IPS-18a (cell line): ENCODE results near the gene ZNF664.

Source experiments
- H3K27ac ChIP-seq: one replicate; pipeline ENCODE4 v1.5.1; 2013; ENCODE audit warnings: low read length
- H3K27me3 ChIP-seq: one replicate; pipeline ENCODE4 v1.6.1; 2013; ENCODE audit warnings: mild to moderate bottlenecking, low read length; ENCODE audit not compliant: control insufficient read depth, insufficient read depth
- H3K36me3 ChIP-seq: one replicate; pipeline ENCODE4 v1.6.1; 2013; ENCODE audit warnings: low read depth, low read length; ENCODE audit not compliant: control insufficient read depth
- H3K4me1 ChIP-seq: one replicate; pipeline ENCODE4 v1.6.1; 2013; ENCODE audit warnings: low read depth, low read length; ENCODE audit not compliant: control insufficient read depth
- H3K4me3 ChIP-seq: one replicate; pipeline ENCODE4 v1.5.1; 2013; ENCODE audit warnings: low read length
- H3K9ac ChIP-seq: one replicate; pipeline ENCODE4 v1.6.1; 2013; ENCODE audit warnings: mild to moderate bottlenecking, low read length, moderate library complexity
- H3K9me3 ChIP-seq: one replicate; pipeline ENCODE4 v1.6.1; 2013; ENCODE audit warnings: low read depth, low read length; ENCODE audit not compliant: control insufficient read depth

Gene ZNF664

DNA sequence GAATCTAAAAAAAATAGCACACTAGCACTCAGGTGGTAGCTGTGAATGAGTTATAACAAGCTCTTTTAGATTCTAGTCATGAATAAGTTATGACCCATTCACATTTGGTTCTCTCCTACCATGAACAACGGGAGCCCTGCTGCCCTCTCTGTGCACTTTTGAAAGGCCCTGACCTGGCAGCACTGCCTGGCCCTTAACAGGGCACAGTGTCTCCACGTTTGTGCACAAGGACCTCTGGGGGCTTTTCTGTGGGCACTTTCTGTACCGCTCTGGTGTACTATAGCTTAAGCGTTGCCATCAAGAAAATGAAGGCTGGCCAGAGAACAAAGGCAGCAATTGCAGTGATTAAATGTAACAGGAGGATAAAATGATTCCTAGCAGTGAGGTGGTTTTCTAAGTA is 21.5 kb upstream of the ZNF664 start:
- Histone ChIP-seq H3K9ac (no peak overlapping the region), H3K27me3 (peaks cover 16% of the 10 kb centered on the region), H3K27ac (no peak overlapping the region), H3K4me3 (no peak overlapping the region), H3K4me1 (no peaks in the 10 kb centered on the region), H3K36me3 (no peaks in the 10 kb centered on the region), H3K9me3 (no peaks in the 10 kb centered on the region)

DNA sequence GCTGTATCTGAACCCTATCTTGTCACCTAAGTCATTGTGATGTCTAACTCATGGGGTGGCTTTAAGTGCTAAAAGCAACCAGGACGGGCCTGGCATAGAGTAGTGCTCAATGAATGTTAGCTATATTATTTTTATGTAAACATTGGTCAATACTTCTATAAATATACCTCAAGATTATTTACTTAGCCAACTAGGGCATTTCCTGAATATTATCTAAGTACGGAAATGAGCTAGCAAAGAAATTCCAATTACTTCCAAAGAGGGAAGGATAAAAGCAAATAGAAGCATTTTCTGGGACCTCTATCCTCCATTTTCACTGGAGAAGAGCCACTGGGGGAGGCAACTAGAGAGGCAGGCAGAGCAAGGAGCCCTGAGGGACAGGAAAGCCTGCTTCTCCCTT is 21.0 kb upstream of the ZNF664 start:
- H3K9me3 ChIP-seq: no peaks in the 10 kb centered on the region
- H3K4me1 ChIP-seq: no peaks in the 10 kb centered on the region
- peaks cover 19% of the 10 kb centered on the region for H3K27me3 ChIP-seq
- H3K9ac ChIP-seq: no peak overlapping the region
- no peak overlapping the region for H3K27ac ChIP-seq
- H3K36me3 ChIP-seq: no peaks in the 10 kb centered on the region
- H3K4me3 ChIP-seq: no peak overlapping the region

DNA sequence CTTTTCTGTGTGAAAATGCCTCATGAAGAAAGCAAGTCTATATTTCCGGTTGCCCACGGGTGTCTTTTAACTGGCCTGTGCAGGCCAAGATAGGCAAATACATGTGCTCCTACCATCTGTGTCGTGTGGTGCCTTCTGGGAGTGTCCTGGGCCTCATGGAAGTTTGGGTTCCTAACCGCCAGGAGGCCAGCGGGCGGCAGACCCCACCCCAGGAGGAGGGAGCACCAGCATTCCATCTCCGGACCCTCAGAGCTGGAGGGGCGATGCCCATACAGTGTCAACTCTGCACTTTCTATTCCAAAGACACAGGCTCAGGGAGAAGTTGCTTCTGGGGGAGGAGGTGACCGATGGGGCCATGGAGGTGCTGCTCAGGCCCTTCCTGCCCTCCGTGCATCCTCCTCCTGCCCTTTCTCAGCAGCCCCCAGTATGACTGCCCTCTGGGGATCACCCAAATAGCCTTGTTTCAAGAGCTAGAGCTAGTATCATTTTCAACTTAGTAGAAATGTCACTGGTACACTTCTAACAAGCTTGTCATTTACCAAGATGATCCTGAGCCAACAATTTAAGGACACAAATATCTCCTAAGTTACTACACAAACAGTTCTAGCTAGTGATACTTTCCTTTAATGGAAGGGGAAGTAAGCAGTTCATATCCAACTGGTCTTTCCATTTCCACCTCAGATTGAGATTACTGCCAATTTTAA is 18.2 kb upstream of the ZNF664 start:
- H3K36me3 ChIP-seq: no peaks in the 10 kb centered on the region
- no peak overlapping the region for H3K27ac ChIP-seq
- H3K4me1 ChIP-seq: no peaks in the 10 kb centered on the region
- H3K27me3 ChIP-seq: peaks cover 32% of the 10 kb centered on the region
- no peaks in the 10 kb centered on the region for H3K9me3 ChIP-seq
- no peak overlapping the region for H3K4me3 ChIP-seq
- no peak overlapping the region for H3K9ac ChIP-seq

DNA sequence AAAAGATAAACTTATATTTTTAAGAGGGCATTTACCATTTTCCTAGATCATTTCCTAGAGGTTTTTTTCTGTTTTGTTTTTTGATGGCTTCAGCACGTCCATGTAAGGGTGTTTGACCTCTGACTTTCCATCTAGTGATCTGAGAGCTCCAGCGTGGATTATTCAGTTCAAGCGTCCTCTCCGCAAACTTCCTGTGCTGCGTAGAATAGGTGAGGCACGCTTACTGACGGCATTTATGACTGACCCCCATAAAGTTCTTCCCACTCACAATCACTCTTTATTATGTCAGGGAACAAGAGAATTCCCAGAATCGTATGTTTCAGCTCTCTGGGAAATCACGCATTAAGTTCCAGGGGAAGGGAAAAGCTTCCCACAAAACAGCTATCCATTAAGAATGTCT is 16.8 kb upstream of the ZNF664 start:
- no peaks in the 10 kb centered on the region for H3K9me3 ChIP-seq
- no peak overlapping the region for H3K9ac ChIP-seq
- H3K4me1 ChIP-seq: no peaks in the 10 kb centered on the region
- H3K4me3 ChIP-seq: no peak overlapping the region
- no peaks in the 10 kb centered on the region for H3K36me3 ChIP-seq
- peaks cover 47% of the 10 kb centered on the region for H3K27me3 ChIP-seq
- no peak overlapping the region for H3K27ac ChIP-seq

DNA sequence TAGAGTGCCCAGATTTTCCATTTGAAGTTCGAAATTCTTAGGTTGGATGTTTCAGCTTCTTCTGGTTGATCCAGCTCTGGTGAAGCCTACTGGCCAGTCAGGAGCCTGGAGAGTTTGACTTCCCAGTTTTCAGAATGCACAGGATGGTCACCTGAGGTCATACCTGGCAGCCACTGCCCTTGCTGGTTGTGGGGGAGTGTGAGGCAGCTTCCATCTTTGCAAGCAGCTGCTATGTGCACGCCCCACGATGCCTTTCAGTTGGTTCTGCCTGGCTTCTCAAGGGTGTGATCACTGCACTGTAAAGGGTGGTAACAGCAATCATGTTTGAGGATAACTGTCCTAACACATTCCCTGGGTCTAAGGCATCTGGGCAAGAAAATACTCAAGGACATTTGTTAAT is 15.8 kb upstream of the ZNF664 start:
- no peak overlapping the region for H3K27ac ChIP-seq
- no peaks in the 10 kb centered on the region for H3K9me3 ChIP-seq
- H3K27me3 ChIP-seq: peaks cover 56% of the 10 kb centered on the region
- no peaks in the 10 kb centered on the region for H3K36me3 ChIP-seq
- no peaks in the 10 kb centered on the region for H3K4me1 ChIP-seq
- no peak overlapping the region for H3K9ac ChIP-seq
- H3K4me3 ChIP-seq: no peak overlapping the region

DNA sequence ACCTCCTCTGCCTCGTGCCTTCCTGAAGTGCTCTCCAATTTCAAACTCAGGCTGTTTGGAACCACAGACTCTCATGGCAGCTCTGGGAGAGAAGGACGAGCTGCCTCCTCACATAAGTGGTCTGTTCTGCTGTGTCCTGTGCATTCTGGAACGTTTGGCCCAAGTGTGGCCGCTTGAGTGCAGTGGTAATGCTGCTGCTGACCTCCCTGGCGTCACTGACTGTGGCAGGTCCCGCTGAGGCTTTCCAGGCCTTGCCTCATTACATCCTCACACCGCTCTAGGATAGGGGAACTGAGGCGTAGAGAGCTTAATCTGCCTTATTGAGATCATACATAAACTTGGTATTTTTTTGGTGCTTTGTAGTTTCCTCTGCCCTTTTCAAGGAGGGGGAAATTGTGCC is 14.6 kb upstream of the ZNF664 start:
- Histone ChIP-seq H3K9ac (no peak overlapping the region), H3K27me3 (peaks cover 69% of the 10 kb centered on the region), H3K36me3 (no peaks in the 10 kb centered on the region), H3K4me1 (no peaks in the 10 kb centered on the region), H3K27ac (no peak overlapping the region), H3K9me3 (no peaks in the 10 kb centered on the region), H3K4me3 (no peak overlapping the region)

DNA sequence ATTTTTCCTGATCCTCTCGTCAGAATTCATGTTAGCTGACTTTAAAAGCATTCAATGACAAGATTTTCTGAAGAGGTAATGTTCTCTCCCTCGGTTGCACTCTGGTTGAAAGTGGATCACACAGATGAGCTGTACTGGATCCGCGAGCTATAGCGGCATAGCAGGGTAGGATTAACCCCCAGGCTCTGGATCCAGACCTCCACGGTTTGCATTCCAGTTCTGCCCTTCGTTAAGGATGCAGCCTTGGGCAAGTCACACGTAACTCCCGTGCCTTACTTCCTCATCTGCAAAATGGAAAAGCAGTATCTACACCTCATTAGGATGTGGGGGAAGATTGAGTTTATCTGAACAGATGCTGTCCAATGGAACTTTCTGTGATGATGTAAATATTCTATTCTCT is 14.1 kb upstream of the ZNF664 start:
- H3K9me3 ChIP-seq: no peaks in the 10 kb centered on the region
- no peak overlapping the region for H3K9ac ChIP-seq
- H3K27me3 ChIP-seq: peaks cover 73% of the 10 kb centered on the region

DNA sequence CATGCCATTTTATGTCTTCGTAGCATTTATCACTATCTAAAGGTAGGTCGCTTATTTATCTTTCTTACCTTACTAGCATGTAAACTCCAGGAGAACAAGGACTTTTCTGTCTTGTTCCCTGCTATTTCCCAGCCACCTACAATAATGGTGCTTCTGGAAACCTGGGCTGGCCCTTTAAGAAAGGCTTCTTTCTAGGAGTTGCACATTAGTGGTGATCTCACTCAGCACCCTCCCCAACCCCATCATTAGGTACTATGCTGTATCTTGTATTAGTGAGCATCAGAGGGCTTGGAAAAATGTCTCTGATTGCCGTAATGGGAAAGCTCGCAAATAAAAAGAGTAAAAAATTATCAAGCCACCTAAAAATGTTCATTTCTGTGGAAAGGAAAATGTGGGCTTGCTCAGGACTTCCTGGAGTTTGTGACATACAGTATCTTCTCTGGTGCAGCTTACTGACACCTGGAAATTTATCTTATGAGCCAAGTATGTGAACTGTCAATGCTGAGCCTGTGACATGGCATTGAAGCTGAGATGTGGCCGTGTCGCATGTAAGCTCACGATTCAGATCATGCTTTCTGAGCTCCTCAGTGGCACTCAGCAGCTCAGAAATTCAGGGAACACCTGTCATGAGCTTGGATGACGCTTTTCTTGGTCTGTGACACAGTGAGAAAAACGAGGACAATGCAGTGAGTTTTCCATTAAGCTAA is 12.8 kb upstream of the ZNF664 start:
- no peaks in the 10 kb centered on the region for H3K9me3 ChIP-seq
- H3K4me1 ChIP-seq: no peaks in the 10 kb centered on the region
- no peaks in the 10 kb centered on the region for H3K36me3 ChIP-seq
- no peak overlapping the region for H3K4me3 ChIP-seq
- no peak overlapping the region for H3K9ac ChIP-seq
- H3K27me3 ChIP-seq: peaks cover 86% of the 10 kb centered on the region
- H3K27ac ChIP-seq: no peak overlapping the region

More for the DNA sequence above, 14.1 kb upstream of the ZNF664 start:
- no peaks in the 10 kb centered on the region for H3K36me3 ChIP-seq
- no peak overlapping the region for H3K27ac ChIP-seq
- H3K4me3 ChIP-seq: no peak overlapping the region
- no peaks in the 10 kb centered on the region for H3K4me1 ChIP-seq

DNA sequence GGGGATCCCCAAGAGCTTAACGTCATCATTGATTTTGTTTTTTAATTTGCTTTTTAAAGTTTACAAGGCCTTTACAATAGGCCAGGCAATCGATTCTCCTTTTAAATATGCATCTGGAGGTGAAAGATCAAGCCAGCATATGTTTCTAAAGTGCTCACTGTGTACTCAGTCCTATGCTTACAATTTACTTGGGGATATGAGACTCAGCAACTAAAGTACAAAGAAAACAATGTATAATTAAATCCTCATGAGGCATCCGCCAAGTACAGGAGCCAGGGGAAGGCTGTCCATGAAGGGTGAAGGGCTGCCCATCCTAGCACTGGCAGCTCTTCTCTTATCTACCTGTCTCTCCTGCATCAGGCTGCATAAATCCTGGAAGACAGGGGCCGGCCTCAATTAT is 12.2 kb upstream of the ZNF664 start:
- Histone ChIP-seq H3K9ac (no peak overlapping the region), H3K4me3 (no peak overlapping the region), H3K36me3 (no peaks in the 10 kb centered on the region), H3K4me1 (no peaks in the 10 kb centered on the region), H3K27me3 (peaks cover 86% of the 10 kb centered on the region), H3K27ac (no peak overlapping the region), H3K9me3 (no peaks in the 10 kb centered on the region)

DNA sequence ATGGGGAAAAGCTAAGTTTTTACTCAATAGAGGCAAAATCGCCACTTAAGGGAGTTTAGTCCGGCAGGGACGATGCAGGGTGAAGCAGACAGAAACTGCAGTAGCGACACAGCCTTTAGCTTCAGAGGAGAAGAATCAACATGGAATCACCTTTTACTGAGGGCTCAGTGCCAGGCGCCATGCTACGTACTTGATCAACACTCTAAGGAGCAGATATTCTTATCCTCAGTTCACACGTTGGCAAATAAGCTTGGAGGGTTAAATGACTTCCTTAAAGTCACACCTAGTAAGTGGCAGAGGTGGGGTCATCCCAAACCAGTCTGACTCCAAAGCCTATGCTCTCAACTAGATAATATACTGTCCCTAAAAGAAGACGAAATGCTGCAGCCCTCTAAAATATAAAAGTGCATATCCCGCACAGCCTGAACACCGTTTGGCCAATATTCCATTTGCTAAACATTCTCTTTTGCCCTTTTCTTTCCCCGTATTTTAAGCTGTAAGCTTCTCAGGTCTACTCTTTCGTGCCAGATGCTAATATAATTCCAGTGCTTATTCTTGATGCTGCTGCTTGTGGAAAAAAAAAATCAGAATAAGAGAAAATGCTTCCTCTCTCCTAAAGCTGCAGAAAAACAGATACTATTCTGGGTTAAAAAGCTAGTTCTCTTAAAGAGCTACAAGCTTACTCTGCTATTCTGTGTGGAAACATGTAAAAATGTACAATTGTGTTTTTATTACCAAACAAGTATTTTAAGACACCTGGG is 11.2 kb upstream of the ZNF664 start:
- no peak overlapping the region for H3K4me3 ChIP-seq
- H3K27me3 ChIP-seq: peaks cover 90% of the 10 kb centered on the region
- no peaks in the 10 kb centered on the region for H3K4me1 ChIP-seq
- no peak overlapping the region for H3K27ac ChIP-seq
- H3K36me3 ChIP-seq: no peaks in the 10 kb centered on the region
- H3K9ac ChIP-seq: no peak overlapping the region
- H3K9me3 ChIP-seq: no peaks in the 10 kb centered on the region

DNA sequence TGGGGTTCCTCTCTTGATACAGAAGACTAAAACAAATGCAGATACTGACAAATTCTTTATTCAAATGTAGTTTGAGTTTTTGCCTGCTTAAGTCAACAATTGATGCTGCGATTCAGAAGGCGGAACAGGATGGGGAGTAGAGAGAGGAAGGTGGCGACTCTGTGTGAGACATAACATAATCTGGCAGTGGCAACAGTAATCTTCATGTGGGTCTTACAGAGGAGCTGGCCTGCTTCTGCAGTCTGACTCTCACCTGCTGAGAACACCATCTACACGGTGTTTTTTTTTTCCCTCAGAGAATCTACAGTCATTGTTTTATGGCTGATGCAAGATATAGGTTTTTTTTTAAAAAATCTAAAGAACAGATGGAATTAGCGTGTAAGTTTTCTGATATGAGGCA is 10.5 kb upstream of the ZNF664 start:
- Histone ChIP-seq H3K9ac (no peak overlapping the region), H3K4me1 (no peaks in the 10 kb centered on the region), H3K36me3 (no peaks in the 10 kb centered on the region), H3K27ac (no peak overlapping the region), H3K9me3 (no peaks in the 10 kb centered on the region), H3K4me3 (no peak overlapping the region), H3K27me3 (peaks cover 90% of the 10 kb centered on the region)
